Natural killer cell (primary cell): ENCODE measurements around the gene JUN. TPM values are rescaled to one million over a fixed set of nuclear protein-coding genes. Genes with fewer than 3 reads are reported as not detected.

ENCODE experiments used
- ATAC-seq, 3 donors: fragments of 150-1000 bp in 2 of 3; fragments of 200-7000 bp in 1 of 3; cut with Tn5 transposase; 1 replicate in 1 of 3; 2 replicates in 2 of 3; pipeline ENCODE4 v1.10.0; 2021; ENCODE audit warnings: mild to moderate bottlenecking in 2 of 3, moderate library complexity in 2 of 3
- DNase-seq, 2 donors: peaks; one replicate each; pipeline versions ENCODE4 v3.0.0 to v3.0.0-alpha.2; 2013 to 2021; ENCODE audit warnings: mixed read lengths in 1 of 2
- H3K27ac ChIP-seq: one replicate; pipeline ENCODE4 v1.5.1; 2013; ENCODE audit warnings: mild to moderate bottlenecking, low read length
- H3K27me3 ChIP-seq: one replicate; pipeline ENCODE4 v1.6.1; 2013; ENCODE audit warnings: low read length; ENCODE audit not compliant: control insufficient read depth, insufficient read depth
- H3K36me3 ChIP-seq: one replicate; pipeline ENCODE4 v1.6.1; 2013; ENCODE audit warnings: low read length; ENCODE audit not compliant: control insufficient read depth, insufficient read depth
- H3K4me1 ChIP-seq: one replicate; pipeline ENCODE4 v1.6.1; 2013; ENCODE audit warnings: low read length; ENCODE audit not compliant: control insufficient read depth, insufficient read depth
- H3K4me3 ChIP-seq: one replicate; pipeline ENCODE4 v1.5.1; 2013; ENCODE audit warnings: low read length
- H3K9me3 ChIP-seq: one replicate; pipeline ENCODE4 v1.6.1; 2013; ENCODE audit warnings: low read length; ENCODE audit not compliant: control insufficient read depth, insufficient read depth
- H3K27ac Mint-ChIP-seq, 2 donors: one replicate each; pipeline ENCODE4 v1.8.0; 2022; ENCODE audit warnings: mild to moderate bottlenecking in 2 of 2, mixed read lengths in 2 of 2, moderate library complexity in 1 of 2
- H3K27me3 Mint-ChIP-seq, 2 donors: one replicate each; pipeline ENCODE4 v1.8.0; 2022; ENCODE audit warnings: low read depth in 2 of 2, mixed read lengths in 2 of 2
- H3K36me3 Mint-ChIP-seq: one replicate; pipeline ENCODE4 v1.8.0; 2022; ENCODE audit warnings: mixed read lengths
- H3K4me1 Mint-ChIP-seq, 2 donors: one replicate each; pipeline ENCODE4 v1.8.0; 2022; ENCODE audit warnings: mixed read lengths in 2 of 2
- H3K4me3 Mint-ChIP-seq: one replicate; pipeline ENCODE4 v1.8.0; 2022; ENCODE audit warnings: mild to moderate bottlenecking, moderate library complexity, mixed read lengths
- H3K9me3 Mint-ChIP-seq, 2 donors: one replicate each; pipeline ENCODE4 v1.8.0; 2022; ENCODE audit warnings: mixed read lengths in 2 of 2
- WGBS: methylation state at CpG from one replicate; pipeline ENCODE4 v1.1.7; 2013; ENCODE audit warnings: missing lambda C conversion rate; ENCODE audit not compliant: insufficient coverage; 5-methylcytosine and 5-hydroxymethylcytosine counted together
- intact Hi-C: fragments of 100-400 bp; cut with micrococcal nuclease; formaldehyde crosslinking; loops from one replicate; pipeline ENCODE4 v1.14.2; 2022
- total RNA-seq, 4 donors: library from RNA; stranded (reverse); fragments of 120-200 nt in 1 of 4; gene quantifications; one replicate each; pipeline versions ENCODE4 v1.2.3 to v1.2.4, GENCODE V29; 2013 to 2022
- TF ChIP-seq, protein P1 (sequence below): fragments of 200-600 bp; IDR thresholded peaks from one replicate; pipeline ENCODE4 v1.8.0; 2022; ENCODE audit warnings: antibody characterized with exemption

Gene JUN
- total RNA-seq, 3 donors from 2014 or later (not counting 1 experiment from before 2014, with no cell fraction given) = 1,209 to 1,942 (median 1,808) TPM

DNA sequence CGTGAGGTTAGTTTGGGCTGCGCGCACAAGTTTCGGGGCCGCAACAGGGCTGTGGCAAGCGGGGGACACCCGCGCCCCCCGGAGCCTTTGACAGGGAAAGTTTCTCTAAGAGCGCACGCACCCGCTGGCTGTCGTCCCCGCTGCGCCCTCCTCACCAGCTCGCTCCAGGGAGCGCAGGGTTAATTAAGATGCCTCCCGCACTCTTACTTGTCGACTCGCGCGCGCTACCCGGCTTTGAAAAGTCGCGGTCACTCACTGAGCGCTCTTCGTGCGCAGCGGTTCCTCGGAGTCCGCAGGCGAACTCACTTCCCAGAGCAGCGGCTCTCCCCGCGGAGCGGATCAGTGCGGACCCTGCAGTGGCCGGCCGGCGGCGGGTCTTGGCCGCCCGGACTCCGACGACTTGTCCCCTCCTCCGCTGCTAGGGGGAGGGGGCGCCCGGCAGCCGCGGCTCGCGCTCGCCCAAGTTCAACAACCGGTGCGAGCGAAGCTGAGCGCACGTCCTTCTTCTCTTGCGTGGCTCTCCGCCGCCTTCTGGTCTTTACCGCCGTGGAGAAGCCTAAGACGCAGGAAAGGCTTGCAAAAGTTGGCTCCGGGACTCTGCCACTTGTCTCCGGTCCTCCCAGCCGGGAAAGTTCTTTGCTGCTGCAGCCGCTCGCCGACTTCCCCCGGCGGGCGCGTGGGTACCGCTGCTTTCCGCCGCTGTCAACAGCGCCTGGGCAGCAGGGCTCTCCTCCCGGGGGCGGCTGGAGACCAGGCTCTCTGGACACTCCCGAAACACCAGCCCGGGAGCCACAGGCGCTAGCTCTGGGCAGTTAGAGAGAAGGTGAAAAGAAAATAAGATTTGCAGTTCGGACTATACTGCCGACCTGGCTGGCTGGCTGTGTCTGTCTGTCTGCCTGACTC, 506 bp downstream of the JUN start:
- Histone ChIP-seq H3K27ac (peak overlapping the region; percentile 98), H3K4me1 (peaks cover 25% of the 10 kb centered on the region), H3K27me3 (no peaks in the 10 kb centered on the region), H3K9me3 (no peaks in the 10 kb centered on the region), H3K4me3 (peak overlapping the region; percentile 90), H3K36me3 (peaks cover 1% of the 10 kb centered on the region)
- intact Hi-C loops = loop anchor here (10.0 kb wide), 2 partner anchors 101 to 261 kb away; no protein-coding TSS in a partner anchor
- H3K27ac Mint-ChIP-seq = peak overlapping the region; percentile 96 to 99
- TF ChIP-seq, protein P1, sequence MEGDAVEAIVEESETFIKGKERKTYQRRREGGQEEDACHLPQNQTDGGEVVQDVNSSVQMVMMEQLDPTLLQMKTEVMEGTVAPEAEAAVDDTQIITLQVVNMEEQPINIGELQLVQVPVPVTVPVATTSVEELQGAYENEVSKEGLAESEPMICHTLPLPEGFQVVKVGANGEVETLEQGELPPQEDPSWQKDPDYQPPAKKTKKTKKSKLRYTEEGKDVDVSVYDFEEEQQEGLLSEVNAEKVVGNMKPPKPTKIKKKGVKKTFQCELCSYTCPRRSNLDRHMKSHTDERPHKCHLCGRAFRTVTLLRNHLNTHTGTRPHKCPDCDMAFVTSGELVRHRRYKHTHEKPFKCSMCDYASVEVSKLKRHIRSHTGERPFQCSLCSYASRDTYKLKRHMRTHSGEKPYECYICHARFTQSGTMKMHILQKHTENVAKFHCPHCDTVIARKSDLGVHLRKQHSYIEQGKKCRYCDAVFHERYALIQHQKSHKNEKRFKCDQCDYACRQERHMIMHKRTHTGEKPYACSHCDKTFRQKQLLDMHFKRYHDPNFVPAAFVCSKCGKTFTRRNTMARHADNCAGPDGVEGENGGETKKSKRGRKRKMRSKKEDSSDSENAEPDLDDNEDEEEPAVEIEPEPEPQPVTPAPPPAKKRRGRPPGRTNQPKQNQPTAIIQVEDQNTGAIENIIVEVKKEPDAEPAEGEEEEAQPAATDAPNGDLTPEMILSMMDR = no peak
- no peaks in the 10 kb centered on the region for H3K36me3 Mint-ChIP-seq
- peaks cover 53 to 61% of the 10 kb centered on the region in 2 donors for H3K4me1 Mint-ChIP-seq
- WGBS = under 1% methylated on average over 86 of the region's 86 CpGs
- peak overlapping the region; percentile 92 for H3K4me3 Mint-ChIP-seq
- H3K27me3 Mint-ChIP-seq = peaks cover 0 to 12% of the 10 kb centered on the region in 2 donors
- no peak for ATAC-seq
- H3K9me3 Mint-ChIP-seq = peaks cover 0 to 3% of the 10 kb centered on the region in 2 donors
- DNase-seq = peak in 1 of 2 donors; percentile 59

DNA sequence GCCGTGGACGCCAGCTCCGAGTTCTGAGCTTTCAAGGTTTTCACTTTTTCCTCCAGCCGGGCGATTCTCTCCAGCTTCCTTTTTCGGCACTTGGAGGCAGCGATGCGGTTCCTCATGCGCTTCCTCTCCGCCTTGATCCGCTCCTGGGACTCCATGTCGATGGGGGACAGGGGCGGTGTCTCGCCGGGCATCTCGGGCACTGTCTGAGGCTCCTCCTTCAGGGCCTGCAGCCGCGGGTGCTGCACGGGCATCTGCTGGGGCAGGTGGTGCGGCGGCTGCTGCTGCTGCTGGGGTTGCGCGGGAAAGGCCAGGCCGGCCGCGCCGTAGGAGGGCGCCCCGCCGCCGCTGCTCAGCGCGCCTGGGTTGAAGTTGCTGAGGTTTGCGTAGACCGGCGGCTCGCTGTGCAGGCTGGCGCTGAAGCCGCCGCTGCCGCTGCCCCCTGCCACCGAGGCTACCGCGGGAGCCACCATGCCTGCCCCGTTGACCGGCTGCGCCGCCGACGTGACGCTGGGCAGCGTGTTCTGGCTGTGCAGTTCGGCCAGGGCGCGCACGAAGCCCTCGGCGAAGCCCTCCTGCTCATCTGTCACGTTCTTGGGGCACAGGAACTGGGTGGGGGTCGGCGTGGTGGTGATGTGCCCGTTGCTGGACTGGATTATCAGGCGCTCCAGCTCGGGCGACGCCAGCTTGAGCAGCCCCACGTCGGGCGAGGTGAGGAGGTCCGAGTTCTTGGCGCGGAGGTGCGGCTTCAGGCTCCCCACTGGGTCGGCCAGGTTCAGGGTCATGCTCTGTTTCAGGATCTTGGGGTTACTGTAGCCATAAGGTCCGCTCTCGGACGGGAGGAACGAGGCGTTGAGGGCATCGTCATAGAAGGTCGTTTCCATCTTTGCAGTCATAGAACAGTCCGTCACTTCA, 1.4 kb downstream of the JUN start:
- peaks cover 0 to 12% of the 10 kb centered on the region in 2 donors for H3K27me3 Mint-ChIP-seq
- WGBS = under 1% methylated on average over 82 of the region's 82 CpGs
- peak overlapping the region; percentile 96 to 99 for H3K27ac Mint-ChIP-seq

DNA sequence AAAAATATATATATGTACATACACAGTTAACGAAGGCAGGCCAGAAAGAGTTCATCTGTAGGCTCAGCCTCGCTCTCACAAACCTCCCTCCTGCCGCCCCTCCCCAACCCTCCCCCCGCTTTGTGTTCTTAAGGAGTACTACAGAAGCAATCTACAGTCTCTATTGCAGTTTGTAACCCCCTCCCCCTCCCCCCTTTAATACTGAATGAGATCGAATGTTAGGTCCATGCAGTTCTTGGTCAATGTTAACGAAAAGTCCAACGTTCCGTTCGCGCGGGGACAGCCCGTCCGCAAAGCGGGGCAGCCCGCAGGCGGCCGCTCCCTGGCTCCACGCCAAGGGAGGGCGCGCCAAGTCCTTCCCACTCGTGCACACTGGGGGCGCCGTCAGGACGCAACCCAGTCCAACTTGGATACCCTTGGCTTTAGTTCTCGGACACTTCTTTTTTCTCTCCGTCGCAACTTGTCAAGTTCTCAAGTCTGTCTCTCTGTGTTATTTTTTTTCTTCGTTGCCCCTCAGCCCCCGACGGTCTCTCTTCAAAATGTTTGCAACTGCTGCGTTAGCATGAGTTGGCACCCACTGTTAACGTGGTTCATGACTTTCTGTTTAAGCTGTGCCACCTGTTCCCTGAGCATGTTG, 2.2 kb downstream of the JUN start:
- peaks cover 0 to 3% of the 10 kb centered on the region in 2 donors for H3K9me3 Mint-ChIP-seq
- Histone ChIP-seq H3K9me3 (no peaks in the 10 kb centered on the region), H3K27ac (peak overlapping the region; percentile 30), H3K36me3 (no peaks in the 10 kb centered on the region), H3K4me3 (peak overlapping the region; percentile 90), H3K27me3 (no peaks in the 10 kb centered on the region), H3K4me1 (peaks cover 25% of the 10 kb centered on the region)
- ATAC-seq (no peak), DNase-seq (peak; percentile 73 to 79)
- no peaks in the 10 kb centered on the region for H3K36me3 Mint-ChIP-seq
- peaks cover 45 to 47% of the 10 kb centered on the region in 2 donors for H3K4me1 Mint-ChIP-seq
- TF ChIP-seq, protein P1 = peak; percentile 33
- intact Hi-C loops = loop anchor here (10.0 kb wide), 2 partner anchors 103 to 263 kb away; no protein-coding TSS in a partner anchor
- H3K27me3 Mint-ChIP-seq = peaks cover 0 to 12% of the 10 kb centered on the region in 2 donors
- 3% methylated on average over 32 of the region's 32 CpGs for WGBS
- H3K27ac Mint-ChIP-seq = peak overlapping the region; percentile 96 to 99
- H3K4me3 Mint-ChIP-seq = peak overlapping the region; percentile 92

More for the DNA sequence above, 1.4 kb downstream of the JUN start:
- H3K4me1 Mint-ChIP-seq = peaks cover 53 to 55% of the 10 kb centered on the region in 2 donors
- H3K4me3 ChIP-seq = peak overlapping the region; percentile 90
- ATAC-seq = no peak
- no peaks in the 10 kb centered on the region for H3K9me3 ChIP-seq
- peak overlapping the region; percentile 98 for H3K27ac ChIP-seq
- DNase-seq = peak; percentile 60 to 71
- intact Hi-C loops = loop anchor here (10.0 kb wide), 2 partner anchors 102 to 262 kb away; no protein-coding TSS in a partner anchor
- no peaks in the 10 kb centered on the region for H3K27me3 ChIP-seq
- H3K4me1 ChIP-seq = peaks cover 25% of the 10 kb centered on the region
- H3K9me3 Mint-ChIP-seq = peaks cover 0 to 3% of the 10 kb centered on the region in 2 donors
- TF ChIP-seq, protein P1 = peak; percentile 1
- no peaks in the 10 kb centered on the region for H3K36me3 ChIP-seq
- peak overlapping the region; percentile 92 for H3K4me3 Mint-ChIP-seq
- H3K36me3 Mint-ChIP-seq = no peaks in the 10 kb centered on the region
